ENCODE results near the gene ATRNL1.
A peak's percentile ranks its signal among the peaks of the same experiment; 100 is the strongest.

The ATRNL1 gene

GRCh38 chr10:115093286-115093775 is at the start of gene ATRNL1:
TSS of gene ATRNL1 (plus strand) at chr10:115093365. CDS start at chr10:115093751, 386 bp downstream.
- peaks cover 58% of the 10 kb centered on the region for H3K27me3 Mint-ChIP-seq (ENCODE audit: low read depth)
- H3K9me3 Mint-ChIP-seq, result no peaks in the 10 kb centered on the region
- peak within 1 kb of the TSS; percentile 78 for H3K4me3 Mint-ChIP-seq
- H3K4me1 Mint-ChIP-seq (ENCODE audit: low read depth), result peaks cover 6% of the 10 kb centered on the region
- no peaks in the 10 kb centered on the region for H3K36me3 Mint-ChIP-seq (ENCODE audit: low read depth)
- peak within 1 kb of the TSS; percentile 20 for H3K27ac Mint-ChIP-seq

GRCh38 chr10:115043719-115044118 is 49.4 kb upstream of the ATRNL1 start:
- Mint-ChIP-seq H3K9me3 (no peaks in the 10 kb centered on the region), H3K27me3 (ENCODE audit: low read depth) (peaks cover 5% of the 10 kb centered on the region), H3K27ac (no peak overlapping the region), H3K36me3 (ENCODE audit: low read depth) (no peaks in the 10 kb centered on the region), H3K4me1 (ENCODE audit: low read depth) (no peaks in the 10 kb centered on the region), H3K4me3 (no peak overlapping the region)

GRCh38 chr10:115044891-115045290 is 48.3 kb upstream of the ATRNL1 start:
- Mint-ChIP-seq H3K4me1 (ENCODE audit: low read depth) (no peaks in the 10 kb centered on the region), H3K27ac (no peak overlapping the region), H3K9me3 (no peaks in the 10 kb centered on the region), H3K27me3 (ENCODE audit: low read depth) (peaks cover 8% of the 10 kb centered on the region), H3K4me3 (no peak overlapping the region), H3K36me3 (ENCODE audit: low read depth) (no peaks in the 10 kb centered on the region)

GRCh38 chr10:115045499-115045898 is 47.7 kb upstream of the ATRNL1 start:
- no peaks in the 10 kb centered on the region for H3K9me3 Mint-ChIP-seq
- no peak overlapping the region for H3K4me3 Mint-ChIP-seq
- no peak overlapping the region for H3K27ac Mint-ChIP-seq
- no peaks in the 10 kb centered on the region for H3K36me3 Mint-ChIP-seq (ENCODE audit: low read depth)
- peaks cover 8% of the 10 kb centered on the region for H3K27me3 Mint-ChIP-seq (ENCODE audit: low read depth)
- no peaks in the 10 kb centered on the region for H3K4me1 Mint-ChIP-seq (ENCODE audit: low read depth)

- Mint-ChIP-seq H3K36me3 (ENCODE audit: low read depth) (no peaks in the 10 kb centered on the region), H3K4me1 (ENCODE audit: low read depth) (no peaks in the 10 kb centered on the region), H3K27me3 (ENCODE audit: low read depth) (peaks cover 8% of the 10 kb centered on the region), H3K9me3 (no peaks in the 10 kb centered on the region), H3K27ac (no peak overlapping the region), H3K4me3 (no peak overlapping the region)
Measured at GRCh38 chr10:115046686-115047236, 46.4 kb upstream of the ATRNL1 start.

GRCh38 chr10:115047705-115048104 is 45.5 kb upstream of the ATRNL1 start:
- Mint-ChIP-seq H3K4me1 (ENCODE audit: low read depth) (no peaks in the 10 kb centered on the region), H3K36me3 (ENCODE audit: low read depth) (no peaks in the 10 kb centered on the region), H3K27ac (no peak overlapping the region), H3K9me3 (no peaks in the 10 kb centered on the region), H3K4me3 (no peak overlapping the region), H3K27me3 (ENCODE audit: low read depth) (peaks cover 8% of the 10 kb centered on the region)

GRCh38 chr10:115049318-115049717 is 43.8 kb upstream of the ATRNL1 start:
- peaks cover 8% of the 10 kb centered on the region for H3K27me3 Mint-ChIP-seq (ENCODE audit: low read depth)
- H3K4me1 Mint-ChIP-seq (ENCODE audit: low read depth), result no peaks in the 10 kb centered on the region
- H3K9me3 Mint-ChIP-seq, result no peaks in the 10 kb centered on the region
- no peak overlapping the region for H3K4me3 Mint-ChIP-seq
- no peak overlapping the region for H3K27ac Mint-ChIP-seq
- no peaks in the 10 kb centered on the region for H3K36me3 Mint-ChIP-seq (ENCODE audit: low read depth)

- Mint-ChIP-seq H3K27me3 (ENCODE audit: low read depth) (peaks cover 8% of the 10 kb centered on the region), H3K9me3 (no peaks in the 10 kb centered on the region)
Measured at GRCh38 chr10:115049960-115050359, 43.2 kb upstream of the ATRNL1 start.

GRCh38 chr10:115050375-115051010 is 42.7 kb upstream of the ATRNL1 start:
- Mint-ChIP-seq H3K4me1 (ENCODE audit: low read depth) (no peaks in the 10 kb centered on the region), H3K4me3 (no peak overlapping the region), H3K9me3 (no peaks in the 10 kb centered on the region), H3K27ac (no peak overlapping the region), H3K27me3 (ENCODE audit: low read depth) (peaks cover 8% of the 10 kb centered on the region), H3K36me3 (ENCODE audit: low read depth) (no peaks in the 10 kb centered on the region)

More at GRCh38 chr10:115049960-115050359, 43.2 kb upstream of the ATRNL1 start:
- H3K27ac Mint-ChIP-seq, result no peak overlapping the region
- no peak overlapping the region for H3K4me3 Mint-ChIP-seq
- no peaks in the 10 kb centered on the region for H3K36me3 Mint-ChIP-seq (ENCODE audit: low read depth)
- H3K4me1 Mint-ChIP-seq (ENCODE audit: low read depth), result no peaks in the 10 kb centered on the region

- peaks cover 8% of the 10 kb centered on the region for H3K27me3 Mint-ChIP-seq (ENCODE audit: low read depth)
- H3K4me1 Mint-ChIP-seq (ENCODE audit: low read depth), result no peaks in the 10 kb centered on the region
- H3K4me3 Mint-ChIP-seq, result no peak overlapping the region
- no peaks in the 10 kb centered on the region for H3K36me3 Mint-ChIP-seq (ENCODE audit: low read depth)
- H3K9me3 Mint-ChIP-seq, result no peaks in the 10 kb centered on the region
- H3K27ac Mint-ChIP-seq, result no peak overlapping the region
Measured at GRCh38 chr10:115051216-115051615, 41.9 kb upstream of the ATRNL1 start.

GRCh38 chr10:115052226-115052625 is 40.9 kb upstream of the ATRNL1 start:
- Mint-ChIP-seq H3K4me3 (no peak overlapping the region), H3K36me3 (ENCODE audit: low read depth) (no peaks in the 10 kb centered on the region), H3K9me3 (no peaks in the 10 kb centered on the region), H3K27me3 (ENCODE audit: low read depth) (peaks cover 8% of the 10 kb centered on the region), H3K4me1 (ENCODE audit: low read depth) (no peaks in the 10 kb centered on the region), H3K27ac (no peak overlapping the region)

GRCh38 chr10:115052728-115053127 is 40.4 kb upstream of the ATRNL1 start:
- Mint-ChIP-seq H3K36me3 (ENCODE audit: low read depth) (no peaks in the 10 kb centered on the region), H3K4me3 (no peak overlapping the region), H3K27me3 (ENCODE audit: low read depth) (peaks cover 8% of the 10 kb centered on the region), H3K9me3 (no peaks in the 10 kb centered on the region), H3K27ac (no peak overlapping the region), H3K4me1 (ENCODE audit: low read depth) (no peaks in the 10 kb centered on the region)

- no peak overlapping the region for H3K4me3 Mint-ChIP-seq
- no peaks in the 10 kb centered on the region for H3K9me3 Mint-ChIP-seq
- H3K27me3 Mint-ChIP-seq (ENCODE audit: low read depth), result no peaks in the 10 kb centered on the region
- H3K36me3 Mint-ChIP-seq (ENCODE audit: low read depth), result no peaks in the 10 kb centered on the region
- H3K4me1 Mint-ChIP-seq (ENCODE audit: low read depth), result no peaks in the 10 kb centered on the region
- H3K27ac Mint-ChIP-seq, result no peak overlapping the region
Measured at GRCh38 chr10:115056186-115056585, 37.0 kb upstream of the ATRNL1 start.

GRCh38 chr10:115059301-115059898 is 33.8 kb upstream of the ATRNL1 start:
- Mint-ChIP-seq H3K36me3 (ENCODE audit: low read depth) (no peaks in the 10 kb centered on the region), H3K4me3 (no peak overlapping the region), H3K27me3 (ENCODE audit: low read depth) (peaks cover 3% of the 10 kb centered on the region), H3K27ac (no peak overlapping the region), H3K4me1 (ENCODE audit: low read depth) (no peaks in the 10 kb centered on the region), H3K9me3 (no peaks in the 10 kb centered on the region)

Measured in T-helper 1 cell treated with Interleukin-12 subunit alpha and Interleukin-12 subunit beta and Interleukin-4 antibody, amounts not matched to agents 30 μg/mL and 1 μg/mL, for 36 hours (primary cell).